SHP77 treated with DMSO at 0.1 percent for 48 hours (cell line): ENCODE measurements around the gene E2F4.

ENCODE experiments used
- DNase-seq: peaks from one replicate; lab custom pipeline; 2025; lab: John Stamatoyannopoulos, UW

Gene E2F4

DNA sequence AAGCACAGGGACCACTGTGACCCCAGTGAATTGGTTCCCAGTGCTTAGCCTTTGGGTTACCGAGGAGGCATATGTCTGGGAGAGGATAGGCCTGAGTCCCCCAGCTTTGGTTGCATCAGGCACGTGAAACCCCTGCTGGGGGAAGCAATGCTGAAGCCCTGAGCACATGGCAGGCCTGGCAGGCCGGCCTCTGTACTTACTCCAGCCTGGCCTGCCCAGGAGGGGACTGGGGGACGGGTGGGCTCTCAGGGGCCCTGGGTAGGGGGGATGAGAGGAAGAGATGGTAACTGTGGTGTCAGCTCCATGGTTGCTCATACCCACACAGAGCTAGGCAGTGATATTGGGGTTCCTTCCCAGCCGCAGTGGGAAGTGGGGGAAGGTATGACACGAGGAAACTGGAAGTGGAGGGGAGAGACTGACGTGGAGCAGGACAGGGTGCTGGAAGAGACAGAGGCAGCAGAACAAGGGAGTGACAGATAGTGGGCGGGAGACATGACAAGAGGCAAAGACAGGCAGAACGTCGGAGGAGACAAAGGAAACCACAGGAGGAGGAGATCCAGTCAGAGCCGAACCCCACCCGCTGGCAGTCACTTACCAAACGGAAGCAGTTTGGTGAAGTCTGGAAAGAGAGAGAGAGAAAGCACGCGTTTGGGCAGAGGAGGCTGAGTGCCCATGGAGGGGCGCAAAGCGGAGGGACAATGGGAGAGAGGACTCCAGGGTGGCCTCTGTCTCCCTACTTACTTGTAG, 44.0 kb downstream of the E2F4 start:
- no peak for DNase-seq

DNA sequence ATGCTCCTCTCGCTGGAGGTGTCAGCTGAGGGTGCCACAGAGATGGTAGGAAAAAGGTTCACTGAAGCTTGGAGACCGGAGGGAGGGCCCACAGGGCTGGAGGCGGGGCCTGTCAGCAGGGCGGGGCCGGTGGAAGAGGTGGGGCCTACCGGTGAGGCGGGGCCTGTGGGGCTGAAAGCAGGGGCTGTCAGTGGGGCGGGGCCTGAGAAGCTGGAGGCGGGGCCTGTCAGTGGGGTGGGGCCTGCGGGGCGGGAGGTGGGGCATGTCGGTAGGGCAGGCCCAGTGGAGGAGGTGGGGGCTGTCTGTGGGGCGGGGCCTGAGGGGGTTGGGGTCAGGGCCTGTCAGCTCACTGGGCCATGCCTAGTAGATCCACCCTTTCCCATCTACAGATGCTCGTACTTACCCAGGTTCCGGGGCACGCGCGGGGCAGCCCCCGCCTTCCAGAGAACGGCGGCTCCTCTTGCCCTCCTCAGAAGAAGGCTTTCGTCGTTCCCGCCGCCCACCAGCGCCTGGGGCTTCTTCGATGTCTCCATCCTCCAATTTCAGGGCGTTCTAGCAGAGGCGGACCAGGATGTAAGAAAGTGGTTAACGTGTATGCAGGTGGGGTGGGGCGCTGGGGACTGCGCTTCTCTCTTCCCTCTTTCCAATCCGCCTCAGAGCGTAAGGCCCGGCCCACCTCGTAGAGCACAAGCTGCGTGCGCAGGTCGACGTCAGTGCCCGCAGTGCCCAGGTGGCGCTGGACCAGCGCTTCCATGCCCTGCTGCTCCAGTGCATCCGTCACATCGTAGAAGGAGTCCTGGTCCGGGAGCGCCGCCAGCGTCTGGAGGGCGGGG, 44.8 kb downstream of the E2F4 start:
- no peak for DNase-seq

DNA sequence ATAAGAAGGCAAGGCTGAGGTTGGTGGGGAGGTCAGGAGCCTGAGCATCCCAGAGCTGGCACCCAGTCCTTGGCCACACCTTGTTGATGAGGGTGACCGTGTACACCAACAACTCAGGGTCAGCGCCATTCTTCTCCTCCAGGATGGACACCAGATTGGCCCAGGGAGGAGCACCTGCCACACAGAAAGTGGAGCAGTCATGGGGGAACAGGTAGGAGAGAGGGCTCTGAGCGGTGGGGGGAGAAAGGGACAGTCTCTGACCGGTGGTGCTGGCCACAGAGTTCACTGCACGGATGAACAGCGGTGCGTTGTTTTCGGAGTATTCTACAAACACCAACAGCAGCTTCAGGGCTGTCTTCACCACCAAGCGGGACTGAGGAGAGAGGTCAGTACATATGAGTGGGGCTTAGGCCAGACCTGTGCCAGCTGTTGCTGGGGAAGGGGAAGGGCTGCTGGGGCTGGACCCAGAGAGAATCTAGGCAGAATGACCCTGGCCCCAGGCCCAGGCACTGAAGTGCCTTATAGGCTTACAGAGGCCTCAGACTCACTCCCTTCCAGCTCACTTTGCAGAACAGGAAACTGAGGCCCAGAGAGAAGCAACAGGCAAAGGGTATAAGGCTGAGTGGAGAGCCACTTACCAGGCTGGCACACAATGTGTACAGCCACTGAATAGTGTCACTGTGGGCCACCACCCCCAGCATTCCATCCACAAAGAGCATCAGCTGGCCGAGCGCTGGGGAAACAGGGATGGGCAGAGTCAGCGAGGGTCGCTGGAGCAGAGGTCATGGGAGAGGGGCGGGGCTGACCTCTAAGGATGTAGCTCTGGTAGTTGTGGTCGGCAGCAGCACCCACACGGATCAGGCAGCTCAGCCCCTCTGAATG, 45.7 kb downstream of the E2F4 start:
- DNase-seq, result no peak

DNA sequence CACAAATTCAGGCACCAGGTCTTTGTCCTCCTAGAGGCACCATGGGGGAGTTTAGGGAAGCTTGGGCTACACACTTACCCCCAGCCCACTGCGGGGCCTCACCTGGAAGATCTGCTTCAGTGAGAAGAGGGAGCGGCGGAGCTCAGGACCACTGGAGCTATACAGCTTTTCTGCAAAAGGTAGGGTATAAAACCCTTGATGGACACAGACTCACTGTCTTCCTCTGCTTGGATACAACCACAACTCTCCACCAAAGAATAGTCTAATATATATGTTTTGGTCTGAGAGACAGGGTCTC, 46.3 kb downstream of the E2F4 start:
- no peak for DNase-seq

DNA sequence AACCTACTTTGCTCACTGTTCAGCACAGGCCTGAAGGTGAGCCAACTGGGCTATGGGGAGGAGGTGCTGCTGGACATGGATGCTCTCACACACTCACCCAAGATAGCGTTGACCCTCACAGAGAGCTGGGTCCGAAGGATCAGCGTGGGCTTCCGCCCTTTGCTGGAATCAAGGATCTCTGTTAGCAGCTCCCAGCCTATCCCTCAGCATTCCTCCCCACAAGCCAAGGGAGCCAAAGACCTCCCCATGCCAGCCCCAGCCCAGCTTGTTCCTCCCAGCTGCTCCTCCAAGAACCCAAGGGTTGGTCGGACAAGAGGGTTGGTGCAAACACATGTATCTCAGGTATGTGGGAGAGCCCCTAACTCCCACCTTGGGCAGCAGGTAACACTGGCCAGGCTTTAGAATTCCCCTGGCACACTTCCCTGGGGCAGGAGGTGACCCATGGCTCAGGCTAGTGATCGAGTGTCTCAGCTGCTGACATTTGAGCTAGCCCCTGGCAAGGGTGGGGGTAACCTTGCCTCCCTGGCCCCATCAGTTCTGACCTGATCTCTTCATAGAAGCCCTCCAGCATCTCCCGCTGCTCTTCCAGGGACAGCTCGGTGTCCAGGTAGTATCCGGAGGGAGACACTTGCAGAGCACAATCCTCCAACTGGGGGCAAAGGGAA, 47.0 kb downstream of the E2F4 start:
- no peak for DNase-seq

DNA sequence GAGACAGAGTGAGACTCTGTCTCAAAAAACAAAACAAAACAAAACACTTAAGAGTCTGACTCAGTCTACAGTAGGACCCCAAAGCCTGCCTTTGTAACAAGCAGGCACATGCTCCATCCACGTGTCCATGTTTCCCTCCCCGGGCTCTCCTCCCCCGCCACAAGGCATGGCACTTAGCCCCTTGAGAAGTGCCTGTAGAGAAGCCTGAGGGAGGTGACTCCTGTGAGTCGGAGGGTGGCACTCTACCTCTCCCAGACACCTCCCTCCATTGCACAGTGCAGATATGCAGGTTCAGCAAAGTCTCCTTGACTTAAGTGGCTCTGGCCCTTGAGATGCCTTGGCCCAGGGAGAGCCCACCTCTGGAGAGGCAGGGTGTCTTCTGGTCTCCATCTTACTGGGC, 48.6 kb downstream of the E2F4 start:
- no peak for DNase-seq

DNA sequence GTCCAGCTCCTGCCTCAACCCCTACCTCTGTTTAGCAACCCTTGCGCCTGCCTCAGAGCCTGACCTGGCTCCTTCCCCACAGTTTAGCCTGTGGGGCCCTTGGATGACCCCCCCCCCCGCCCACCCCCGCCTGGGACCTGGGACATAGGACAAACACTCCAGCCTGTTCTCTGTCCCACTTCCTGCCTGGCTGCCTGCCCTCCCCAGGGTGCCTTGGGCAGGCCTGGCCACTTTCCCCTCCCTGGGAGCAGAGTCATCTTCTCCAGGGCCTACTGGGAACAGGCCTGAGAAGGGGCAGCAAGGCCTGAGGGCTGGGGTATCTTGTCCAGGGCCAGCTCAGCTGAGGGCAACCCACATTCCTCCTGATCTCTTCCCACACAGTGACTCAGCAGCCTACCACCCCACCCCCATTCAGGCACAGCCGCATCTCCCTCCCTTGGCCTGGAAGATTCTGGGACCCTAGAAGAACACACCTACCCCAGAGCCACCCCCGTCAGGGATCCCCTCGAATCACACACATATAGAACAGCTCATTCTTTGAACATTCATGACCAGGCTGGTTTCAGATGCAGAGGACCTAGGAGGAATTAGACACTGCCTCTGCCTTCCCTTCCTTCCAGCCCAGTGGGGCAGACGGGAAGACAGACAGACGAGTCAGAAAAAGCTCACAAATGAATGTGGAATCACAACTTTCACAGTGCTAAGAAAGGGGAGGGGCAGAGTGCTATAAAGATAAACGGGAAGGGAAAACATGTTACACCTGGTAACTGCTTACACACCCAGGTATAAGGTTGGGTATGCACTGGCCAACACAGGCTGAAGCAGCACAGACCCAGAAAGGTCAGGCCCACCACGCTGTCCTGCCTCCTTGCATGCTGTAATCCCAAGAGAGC, 49.3 kb downstream of the E2F4 start:
- DNase-seq, result no peak

DNA sequence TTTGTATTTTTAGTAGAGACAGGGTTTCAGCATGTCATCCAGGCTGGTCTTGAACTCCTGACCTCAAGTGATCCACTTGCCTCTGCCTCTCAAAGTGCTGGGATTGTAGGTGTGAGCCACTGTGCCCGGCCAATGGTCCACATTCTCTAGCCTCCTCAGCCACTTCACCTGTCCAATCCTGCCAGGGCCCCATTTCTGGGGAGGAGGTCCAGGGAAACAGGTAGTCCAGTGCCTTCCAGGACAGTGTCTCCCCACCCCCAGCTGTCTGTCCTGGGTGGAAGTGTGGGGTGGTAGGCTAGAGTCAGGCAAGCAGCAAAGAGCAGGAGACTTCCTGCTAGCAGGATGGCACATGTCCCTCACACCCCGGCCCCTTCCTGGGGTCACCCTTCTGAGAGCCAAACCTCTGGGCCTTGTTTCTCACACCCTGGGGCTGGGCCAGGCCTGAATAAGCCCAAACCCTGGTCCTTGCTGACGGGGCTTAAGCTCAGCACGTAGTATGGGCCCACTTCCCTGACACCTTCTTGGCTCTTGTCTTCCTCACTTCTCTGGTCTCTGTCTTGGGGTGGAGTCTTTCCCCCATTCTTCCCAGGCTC, 50.3 kb downstream of the E2F4 start:
- no peak for DNase-seq

DNA sequence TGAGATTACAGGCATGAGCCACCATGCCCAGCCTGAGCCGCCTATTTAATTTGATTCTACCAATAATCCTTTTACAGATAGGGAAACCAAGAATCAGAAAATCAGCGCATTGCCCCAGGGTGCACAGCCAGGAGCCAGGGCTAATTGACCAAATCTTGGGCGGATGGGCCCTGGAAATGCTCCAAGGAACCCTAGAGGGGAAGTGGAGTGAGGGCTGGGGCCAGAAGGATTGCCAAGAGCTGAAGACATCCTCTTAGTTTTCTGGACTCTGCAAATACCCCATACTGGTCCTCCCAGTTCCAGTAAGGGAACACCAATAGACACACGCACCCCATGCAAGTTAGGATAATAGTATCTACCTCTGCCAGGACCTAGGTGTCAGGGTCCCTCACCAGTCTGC, 51.5 kb downstream of the E2F4 start:
- no peak for DNase-seq

DNA sequence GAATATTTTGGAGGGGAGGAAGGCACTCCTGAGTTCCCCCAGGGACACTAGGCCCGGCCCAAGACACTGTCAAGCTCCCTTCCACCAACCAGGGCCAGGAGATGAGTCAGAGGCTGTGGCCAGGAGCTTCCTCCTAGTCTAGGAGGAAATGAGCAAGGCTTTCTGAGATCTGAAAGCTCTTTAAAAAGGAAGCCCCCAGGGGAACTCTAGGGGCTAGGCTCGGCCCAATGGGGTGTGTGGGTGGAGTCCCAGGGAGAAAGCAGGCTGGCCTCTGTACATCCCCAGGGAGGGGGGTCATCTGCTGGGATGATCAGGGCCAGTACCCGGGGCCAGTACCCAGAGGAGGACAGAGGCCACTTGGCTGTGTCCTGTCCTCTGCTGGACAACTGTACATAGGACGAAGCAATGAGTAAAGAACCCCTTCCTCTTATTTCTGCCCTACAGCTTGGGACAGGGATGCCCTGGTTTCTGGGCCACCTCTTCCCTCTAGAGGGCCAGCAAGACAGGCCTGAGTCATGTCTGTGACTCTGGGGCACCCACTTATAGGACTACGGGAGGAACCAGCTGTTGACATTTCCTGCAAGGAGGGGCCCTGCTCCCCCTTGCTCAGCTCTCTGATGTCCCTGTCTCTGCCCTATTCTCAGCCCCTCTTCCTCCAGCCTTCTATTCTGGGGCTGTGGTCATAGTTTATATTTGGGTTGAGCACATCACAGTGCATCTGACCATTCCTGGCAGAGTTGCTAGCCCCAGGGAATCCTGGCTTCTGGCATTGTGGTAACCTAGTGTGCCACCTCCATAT, 52.6 kb downstream of the E2F4 start:
- no peak for DNase-seq

DNA sequence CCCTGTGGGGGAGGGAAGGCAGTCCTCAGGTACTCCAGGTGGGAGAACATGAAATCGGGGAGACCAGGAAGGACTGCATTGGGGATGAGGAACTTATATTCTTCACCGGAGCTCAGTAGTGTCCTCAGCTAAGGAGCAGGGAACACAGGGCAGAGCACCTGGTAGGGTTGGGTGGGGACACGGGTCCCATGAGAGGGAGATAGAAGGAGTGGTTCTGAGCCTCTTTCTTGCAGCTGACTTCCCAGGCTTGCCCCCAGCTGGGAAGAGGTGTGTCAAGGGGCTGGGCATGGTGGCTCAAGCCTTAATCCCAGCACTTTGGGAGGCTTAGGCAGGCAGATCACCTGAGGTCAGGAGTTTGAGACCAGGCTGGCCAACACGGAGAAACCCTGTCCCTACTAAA, 53.2 kb downstream of the E2F4 start:
- no peak for DNase-seq

DNA sequence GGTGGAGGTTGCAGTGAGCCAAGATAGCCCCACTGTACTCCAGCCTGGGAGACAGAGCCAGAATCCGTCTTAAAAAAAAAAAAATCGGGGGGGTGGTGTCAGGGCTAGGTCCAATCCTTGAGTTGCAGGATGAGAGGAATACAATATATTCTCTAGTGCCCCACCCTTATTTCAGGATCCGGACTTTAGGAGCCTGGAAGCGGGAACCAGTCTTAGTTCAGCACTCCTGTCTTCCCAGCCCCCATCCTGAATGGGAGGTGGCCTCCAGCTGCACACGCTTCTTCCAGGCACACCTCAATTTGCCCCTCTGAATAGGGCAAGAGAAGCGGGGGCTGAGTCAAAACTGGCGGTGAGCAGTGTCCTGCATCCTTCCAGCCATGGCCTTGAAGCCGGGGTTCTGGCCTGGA, 53.7 kb downstream of the E2F4 start:
- no peak for DNase-seq

DNA sequence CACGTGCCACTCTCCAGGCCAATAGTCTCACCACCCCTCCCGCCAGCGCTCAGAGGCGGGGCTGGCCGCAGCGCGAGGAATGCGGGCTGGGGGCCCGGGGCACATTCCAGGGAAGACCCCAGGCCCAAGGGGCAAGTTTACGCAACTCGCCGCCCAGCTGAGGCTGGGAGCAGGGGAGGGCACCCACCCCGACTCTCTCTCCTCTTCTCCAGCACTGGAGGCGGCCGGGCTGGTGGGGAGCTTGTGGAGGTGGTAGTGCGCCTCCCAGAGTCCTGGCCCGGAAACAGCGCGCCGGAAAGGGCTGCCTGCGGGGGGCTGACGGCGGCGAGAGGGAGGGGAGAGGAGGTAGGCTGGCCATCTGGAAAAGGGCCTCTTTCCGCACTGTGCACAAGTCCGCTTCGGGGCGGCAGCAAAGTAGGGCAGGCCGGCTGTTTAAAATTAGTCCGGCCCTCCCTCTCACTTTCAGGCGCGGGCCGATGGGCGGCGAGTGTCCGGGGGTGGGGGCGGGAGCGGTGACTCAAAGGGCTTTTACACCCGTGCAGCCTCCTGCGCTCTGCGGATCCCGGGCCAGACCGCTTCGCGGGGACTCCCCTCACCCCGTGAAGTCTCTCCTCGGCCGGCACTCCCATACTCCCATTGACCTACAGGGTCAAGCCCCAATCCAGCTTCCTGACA, 54.3 kb downstream of the E2F4 start:
- DNase-seq, result no peak

DNA sequence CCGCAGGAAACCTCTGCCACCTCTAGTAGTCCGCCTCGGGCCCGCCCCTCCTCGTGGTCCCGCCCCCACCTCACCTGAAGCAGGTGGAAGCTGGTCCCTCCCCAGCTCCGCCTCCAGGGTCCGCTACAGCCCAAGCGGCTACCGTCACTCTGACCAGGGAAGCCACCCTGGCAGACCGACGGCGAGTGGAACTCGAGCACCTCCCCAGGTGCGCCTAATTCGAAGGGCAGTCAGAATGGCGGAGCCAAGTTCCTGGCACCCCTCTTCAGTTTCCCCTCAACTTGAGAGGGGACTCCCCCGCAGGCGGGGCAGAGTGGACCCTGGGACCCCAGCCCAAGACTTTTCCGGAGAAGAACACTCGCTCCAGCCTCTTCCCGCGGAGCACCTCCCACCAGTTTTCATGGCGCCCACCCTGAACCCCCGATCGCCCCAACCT, 54.8 kb downstream of the E2F4 start:
- DNase-seq, result no peak

DNA sequence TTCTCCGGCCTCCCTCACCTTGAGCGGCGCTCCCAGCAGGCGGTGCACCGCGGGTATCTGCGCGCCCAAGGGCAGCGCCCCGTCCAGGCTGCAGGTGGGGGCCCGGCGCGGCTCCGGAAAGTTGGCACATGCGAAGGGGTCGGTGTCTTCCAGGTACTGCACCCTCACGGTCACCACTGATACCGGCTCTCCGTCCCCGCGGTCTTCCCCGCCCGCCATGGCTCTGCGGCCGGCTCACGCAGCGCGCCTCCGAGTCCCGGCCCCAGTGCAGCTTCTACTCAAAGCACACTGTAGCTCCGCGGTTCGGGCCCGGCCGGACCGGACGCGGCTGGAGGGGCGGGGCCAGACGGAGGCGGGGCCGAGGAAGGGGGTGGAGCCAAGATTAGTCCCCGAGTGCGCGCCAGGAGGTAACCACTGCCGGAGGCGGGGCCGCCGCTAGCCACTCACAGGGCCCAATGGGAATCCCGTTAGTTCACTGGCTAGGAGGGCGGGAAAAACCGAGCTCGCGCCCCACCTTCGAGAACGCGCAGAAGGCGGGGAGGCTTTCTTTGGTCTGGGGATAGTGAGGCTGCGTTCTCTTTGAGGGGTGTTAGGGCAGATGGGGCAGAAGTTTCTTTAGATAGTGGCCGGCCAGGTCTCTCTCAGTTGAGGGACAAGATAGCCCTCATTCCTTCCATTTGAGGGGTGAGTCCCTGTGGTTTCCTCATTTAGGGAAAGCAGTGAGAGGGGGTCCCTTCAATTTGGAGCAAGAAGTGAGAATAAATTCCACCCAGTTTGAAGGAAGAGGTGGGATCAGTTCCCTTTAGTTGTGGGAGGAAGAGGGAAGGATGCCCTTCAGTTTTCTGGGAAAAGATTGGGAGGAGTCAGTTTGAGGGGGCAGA, 55.5 kb downstream of the E2F4 start, which contains the start of gene FHOD1:
TSS of gene FHOD1 (minus strand) at position 290 of the 881 bp plus-strand sequence. CDS start at position 219, 71 bp downstream.
- peak; percentile 72 for DNase-seq

DNA sequence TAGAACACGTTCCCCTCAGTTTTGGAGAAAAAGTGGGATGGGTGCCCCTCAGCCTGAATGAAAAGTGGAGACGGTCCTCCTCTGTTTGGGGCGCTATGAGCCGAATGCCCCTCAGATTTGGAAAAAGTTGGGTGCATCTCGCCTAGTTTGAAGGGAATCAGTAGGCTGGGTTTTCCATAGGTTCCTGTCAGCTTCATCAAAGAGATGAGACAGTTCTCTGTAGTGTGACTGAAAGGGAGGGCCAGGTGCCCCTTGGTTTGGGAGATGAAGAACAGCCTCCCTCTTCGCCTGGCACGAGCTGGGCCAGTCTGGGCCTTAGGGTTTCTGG, 56.1 kb downstream of the E2F4 start:
- DNase-seq, result no peak
